Articular chondrocyte of knee joint (primary cell): ENCODE measurements around the gene NFILZ. TPM values are rescaled to one million over a fixed set of nuclear protein-coding genes. Genes with fewer than 3 reads are reported as not detected.

Experiments used
- total RNA-seq: library from RNA; depleted of rRNA; stranded (reverse); fragments of >200 nt; gene quantifications from 2 replicates; pipeline ENCODE4 v1.2.3, GENCODE V29; 2012

NFILZ gene, protein sequence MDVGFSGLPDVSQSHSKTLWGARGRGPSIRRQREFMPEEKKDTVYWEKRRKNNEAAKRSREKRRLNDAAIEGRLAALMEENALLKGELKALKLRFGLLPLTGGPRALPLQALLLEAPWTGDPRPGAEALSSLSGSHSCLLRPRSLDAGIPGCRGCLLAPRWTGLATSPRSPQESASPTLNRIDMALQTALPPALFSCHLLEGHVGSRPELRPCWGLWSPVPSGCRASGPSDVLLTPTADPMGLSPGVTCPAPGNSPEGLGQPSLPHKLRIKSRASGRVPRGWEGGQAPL
- not detected in 2 replicates for total RNA-seq

DNA sequence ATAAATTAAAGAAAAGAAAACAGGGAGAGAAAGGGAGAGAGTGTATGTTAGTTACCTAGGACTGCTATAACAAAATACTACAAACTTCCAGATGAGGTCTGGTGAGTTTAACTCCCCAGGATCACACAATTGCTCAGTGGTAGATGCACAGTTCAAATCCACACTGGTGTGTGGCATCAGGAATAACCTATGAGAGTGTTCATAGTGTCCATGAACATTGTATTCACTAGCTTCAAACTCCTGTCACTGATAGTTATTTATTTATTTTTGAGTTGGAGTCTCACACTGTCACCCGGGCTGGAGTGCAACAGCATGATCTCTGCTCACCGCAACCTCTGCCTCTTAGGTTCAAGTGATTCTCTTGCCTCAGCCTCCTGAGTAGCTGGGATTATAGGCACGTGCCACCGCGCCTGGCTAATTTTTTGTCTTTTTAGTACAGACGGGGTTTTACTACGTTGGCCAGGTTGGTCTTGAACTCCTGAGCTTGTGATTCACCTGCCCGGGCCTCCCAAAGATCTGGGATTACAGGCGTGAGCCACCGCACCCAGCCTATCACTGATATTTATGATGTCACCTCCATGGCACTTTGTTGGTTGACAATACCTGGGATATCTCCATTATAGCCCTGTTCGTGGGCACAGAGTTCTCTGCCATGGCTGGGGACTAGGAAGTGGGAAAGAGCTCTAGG, at the start of gene NFILZ:
Gene NFILZ (plus strand): TSS at position 638 of the 688 bp plus-strand sequence. CDS start 46,133 bp downstream, outside the sequence.

DNA sequence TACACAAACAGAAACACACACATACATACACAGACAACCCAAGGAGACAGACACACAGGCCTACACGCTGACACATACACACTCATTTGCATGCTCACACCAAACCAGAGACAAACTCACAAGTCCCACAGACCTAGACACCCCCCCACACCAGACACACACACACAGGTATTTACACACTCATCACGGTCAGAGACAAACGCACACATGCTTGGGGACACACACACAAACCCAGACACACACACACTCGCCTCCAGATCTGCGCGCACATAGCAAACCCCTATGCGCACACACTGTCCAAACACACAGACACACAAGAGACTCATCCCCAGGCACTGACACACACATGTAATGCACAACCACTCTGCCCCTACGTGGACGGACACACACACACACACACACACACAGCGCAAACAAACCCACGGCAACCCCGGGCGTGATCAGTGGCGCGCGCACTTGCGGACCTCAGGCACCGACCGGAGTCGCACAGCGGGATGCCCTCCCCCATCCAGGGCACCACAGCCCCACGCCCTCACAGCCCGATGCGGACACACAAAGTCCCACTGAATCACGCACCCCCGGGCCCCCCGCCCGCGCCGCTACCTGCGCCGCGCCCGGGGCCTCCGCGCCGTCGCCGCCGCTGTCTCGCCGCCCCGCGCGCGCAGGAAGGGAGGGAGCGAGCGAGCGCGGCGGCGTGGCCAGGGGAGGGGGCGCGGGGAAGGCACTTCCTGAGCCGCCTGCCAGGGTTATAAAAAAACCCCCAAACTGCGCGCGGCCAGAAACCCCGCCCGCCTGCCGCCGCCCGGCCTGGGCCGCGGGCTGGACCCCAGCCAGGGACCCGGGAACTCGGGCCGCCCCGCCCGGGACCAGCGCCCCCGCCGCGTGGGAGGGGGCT, 20.1 kb upstream of the NFILZ start, which contains the start of gene ADAMTS10:
Gene ADAMTS10 (minus strand): TSS at position 675 of the 895 bp plus-strand sequence. CDS start 5,005 bp downstream, outside the sequence.

Other genes starting within 250 kb of the NFILZ start
- 18.0 and 20.3 TPM in 2 replicates for gene RAB11B, start 240.3 kb upstream of the NFILZ start, total RNA-seq
- gene MARCHF2, start 217.3 kb upstream of the NFILZ start, total RNA-seq = 45.9 and 46.8 TPM in 2 replicates
- 48.4 and 51.6 TPM in 2 replicates for gene HNRNPM, start 185.7 kb upstream of the NFILZ start, total RNA-seq
- under 0.01 TPM in 1 of 2 replicates, not detected in the other for gene PRAM1, start 128.0 kb upstream of the NFILZ start, total RNA-seq
- 3.7 and 6.4 TPM in 2 replicates for gene ZNF414, start 116.5 kb upstream of the NFILZ start, total RNA-seq
- gene MYO1F, start 53.2 kb upstream of the NFILZ start, total RNA-seq = 0.22 and 0.26 TPM in 2 replicates
- gene ADAMTS10, start 19.9 kb upstream of the NFILZ start, total RNA-seq = 21.4 and 27.2 TPM in 2 replicates
- gene ACTL9, start 68.2 kb downstream of the NFILZ start, total RNA-seq = not detected in 2 replicates
- not detected in 2 replicates for gene OR2Z1, start 91.0 kb downstream of the NFILZ start, total RNA-seq
- 23.1 and 28.3 TPM in 2 replicates for gene ZNF558, start 201.7 kb downstream of the NFILZ start, total RNA-seq
- not detected in 2 replicates for gene MBD3L1, start 201.7 kb downstream of the NFILZ start, total RNA-seq